Thyroid gland (tissue), 4 donors: ENCODE measurements around the gene AGBL4.

Source experiments
- POLR2A ChIP-seq, 2 donors: fragments of 450-650 bp; IDR thresholded peaks; one replicate each; pipeline ENCODE4 v1.6.1; 2017; ENCODE audit warnings: antibody characterized with exemption in 2 of 2, mild to moderate bottlenecking in 2 of 2, moderate library complexity in 1 of 2
- TF ChIP-seq, protein P1 (sequence below), 6 experiments: fragments of 200-600 bp in 3 of 6; fragments of 450-650 bp in 3 of 6; sonication (generic) in 3 of 6; IDR thresholded peaks; one replicate each; pipeline ENCODE4 v1.5.1; 2016 to 2019; ENCODE audit warnings: antibody characterized with exemption in 6 of 6, mild to moderate bottlenecking in 2 of 6, inconsistent platforms in 1 of 6, moderate library complexity in 1 of 6

DNA sequence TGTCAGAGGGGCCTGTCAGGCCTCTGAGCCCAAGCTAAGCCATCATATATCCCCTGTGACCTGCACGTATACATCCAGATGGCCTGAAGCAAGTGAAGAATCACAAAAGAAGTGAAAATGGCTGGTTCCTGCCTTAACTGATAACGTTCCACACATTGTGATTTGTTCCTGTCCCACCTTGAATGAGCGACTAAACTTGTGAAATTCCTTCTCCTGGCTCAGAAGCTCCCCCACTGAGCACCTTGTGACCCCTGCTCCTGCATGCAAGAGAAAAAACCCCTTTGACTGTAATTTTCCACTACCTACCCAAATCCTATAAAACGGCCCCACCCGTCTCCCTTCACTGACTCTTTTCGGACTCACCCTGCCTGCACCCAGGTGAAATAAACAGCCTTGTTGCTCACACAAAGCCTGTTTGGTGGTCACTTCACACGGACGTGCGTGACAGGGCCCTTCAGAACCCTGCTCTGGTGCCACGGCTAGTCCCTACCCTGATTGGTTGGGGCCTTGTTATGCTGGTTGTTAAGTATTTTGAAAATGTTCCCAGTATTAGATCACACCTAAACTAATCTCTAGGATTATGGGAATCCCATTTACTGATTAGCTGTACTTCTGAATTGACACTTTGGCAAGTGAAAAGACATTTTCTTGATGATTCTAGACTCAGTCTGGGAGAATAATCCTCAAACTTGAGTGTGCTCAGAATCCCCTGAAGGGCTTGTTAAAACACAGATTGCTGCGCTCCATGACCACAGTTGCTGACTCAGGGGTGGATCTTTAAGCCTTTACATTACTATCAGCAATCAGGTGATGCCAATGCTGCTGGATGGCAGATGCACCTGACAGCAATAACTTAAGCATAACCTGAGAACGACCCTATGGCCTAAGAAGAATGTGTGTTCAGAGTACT, 1523.0 kb downstream of the AGBL4 start:
- TF ChIP-seq, protein P1, sequence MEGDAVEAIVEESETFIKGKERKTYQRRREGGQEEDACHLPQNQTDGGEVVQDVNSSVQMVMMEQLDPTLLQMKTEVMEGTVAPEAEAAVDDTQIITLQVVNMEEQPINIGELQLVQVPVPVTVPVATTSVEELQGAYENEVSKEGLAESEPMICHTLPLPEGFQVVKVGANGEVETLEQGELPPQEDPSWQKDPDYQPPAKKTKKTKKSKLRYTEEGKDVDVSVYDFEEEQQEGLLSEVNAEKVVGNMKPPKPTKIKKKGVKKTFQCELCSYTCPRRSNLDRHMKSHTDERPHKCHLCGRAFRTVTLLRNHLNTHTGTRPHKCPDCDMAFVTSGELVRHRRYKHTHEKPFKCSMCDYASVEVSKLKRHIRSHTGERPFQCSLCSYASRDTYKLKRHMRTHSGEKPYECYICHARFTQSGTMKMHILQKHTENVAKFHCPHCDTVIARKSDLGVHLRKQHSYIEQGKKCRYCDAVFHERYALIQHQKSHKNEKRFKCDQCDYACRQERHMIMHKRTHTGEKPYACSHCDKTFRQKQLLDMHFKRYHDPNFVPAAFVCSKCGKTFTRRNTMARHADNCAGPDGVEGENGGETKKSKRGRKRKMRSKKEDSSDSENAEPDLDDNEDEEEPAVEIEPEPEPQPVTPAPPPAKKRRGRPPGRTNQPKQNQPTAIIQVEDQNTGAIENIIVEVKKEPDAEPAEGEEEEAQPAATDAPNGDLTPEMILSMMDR (IDR thresholded peaks at IDR 0.05), result no peak
- no peak for TF ChIP-seq POLR2A (IDR thresholded peaks at IDR 0.05)
